GM19397 (cell line): ENCODE results near the gene CDC5L.

Experiments
- ATAC-seq: cut with Tn5 transposase; IDR thresholded peaks from one replicate; pipeline ENCODE4 v1.9.1; 2021; ENCODE audit warnings: mild to moderate bottlenecking, moderate library complexity; ENCODE audit not compliant: unreplicated experiment

CDC5L gene

GRCh38 chr6:44451803-44452695 is 64.5 kb downstream of the CDC5L start:
- ATAC-seq: no peak

GRCh38 chr6:44452725-44453124 is 65.2 kb downstream of the CDC5L start:
- no peak for ATAC-seq

GRCh38 chr6:44453146-44453545 is 65.6 kb downstream of the CDC5L start:
- ATAC-seq: no peak

GRCh38 chr6:44454198-44454597 is 66.7 kb downstream of the CDC5L start:
- ATAC-seq: no peak

GRCh38 chr6:44456070-44456965 is 68.8 kb downstream of the CDC5L start:
- no peak for ATAC-seq

- ATAC-seq: no peak
These were observed 69.4 kb downstream of the CDC5L start for GRCh38 chr6:44456966-44457292.

GRCh38 chr6:44457596-44457995 is 70.1 kb downstream of the CDC5L start:
- ATAC-seq: no peak

- no peak for ATAC-seq
These were observed 71.0 kb downstream of the CDC5L start for GRCh38 chr6:44458551-44458950.

GRCh38 chr6:44462335-44462734 is 74.8 kb downstream of the CDC5L start:
- no peak for ATAC-seq

GRCh38 chr6:44462797-44463727 is 75.6 kb downstream of the CDC5L start:
- no peak for ATAC-seq

- ATAC-seq: no peak
These were observed 76.4 kb downstream of the CDC5L start for GRCh38 chr6:44463728-44464450.

GRCh38 chr6:44464527-44465310 is 77.2 kb downstream of the CDC5L start:
- ATAC-seq: no peak

- no peak for ATAC-seq
These were observed 79.4 kb downstream of the CDC5L start for GRCh38 chr6:44466955-44467354.

GRCh38 chr6:44468835-44469234 is 81.3 kb downstream of the CDC5L start:
- no peak for ATAC-seq

- no peak for ATAC-seq
These were observed 82.6 kb downstream of the CDC5L start for GRCh38 chr6:44470115-44470464.

GRCh38 chr6:44470746-44471145 is 83.2 kb downstream of the CDC5L start:
- ATAC-seq: no peak

GRCh38 chr6:44471271-44471981 is 83.9 kb downstream of the CDC5L start:
- ATAC-seq: no peak

GRCh38 chr6:44472250-44472945 is 84.9 kb downstream of the CDC5L start:
- no peak for ATAC-seq
